HUES64 (cell line): ENCODE results near the gene CDK11B.

Source experiments
- H3K27ac ChIP-seq: 2 replicates; pipeline ENCODE4 v1.7.0; 2013; ENCODE audit warnings: low read depth, low read length, inconsistent platforms
- H3K27me3 ChIP-seq: 2 replicates; pipeline ENCODE4 v1.6.1; 2013; ENCODE audit warnings: mild to moderate bottlenecking, low read length; ENCODE audit not compliant: insufficient read depth
- H3K36me3 ChIP-seq: 2 replicates; pipeline ENCODE4 v1.6.1; 2013; ENCODE audit warnings: mild to moderate bottlenecking, low read length; ENCODE audit not compliant: insufficient read depth
- H3K4me1 ChIP-seq: 2 replicates; pipeline ENCODE4 v1.6.1; 2013; ENCODE audit warnings: mild to moderate bottlenecking, low read length, moderate library complexity; ENCODE audit not compliant: insufficient read depth
- H3K4me3 ChIP-seq: 2 replicates; pipeline ENCODE4 v1.5.1; 2013; ENCODE audit warnings: mild to moderate bottlenecking, low read length, moderate library complexity
- H3K9ac ChIP-seq: 2 replicates; pipeline ENCODE4 v1.6.1; 2013; ENCODE audit warnings: mild to moderate bottlenecking, low read depth, low read length
- H3K9me3 ChIP-seq: 2 replicates; pipeline ENCODE4 v1.6.1; 2013; ENCODE audit warnings: low read depth, low read length; ENCODE audit not compliant: insufficient read depth
- WGBS: fragments of 150-250, 120-280 bp; methylation state at CpG from one replicate; pipeline ENCODE4 v1.1.7; 2013; ENCODE audit warnings: missing lambda C conversion rate; 5-methylcytosine and 5-hydroxymethylcytosine counted together

CDK11B gene

DNA sequence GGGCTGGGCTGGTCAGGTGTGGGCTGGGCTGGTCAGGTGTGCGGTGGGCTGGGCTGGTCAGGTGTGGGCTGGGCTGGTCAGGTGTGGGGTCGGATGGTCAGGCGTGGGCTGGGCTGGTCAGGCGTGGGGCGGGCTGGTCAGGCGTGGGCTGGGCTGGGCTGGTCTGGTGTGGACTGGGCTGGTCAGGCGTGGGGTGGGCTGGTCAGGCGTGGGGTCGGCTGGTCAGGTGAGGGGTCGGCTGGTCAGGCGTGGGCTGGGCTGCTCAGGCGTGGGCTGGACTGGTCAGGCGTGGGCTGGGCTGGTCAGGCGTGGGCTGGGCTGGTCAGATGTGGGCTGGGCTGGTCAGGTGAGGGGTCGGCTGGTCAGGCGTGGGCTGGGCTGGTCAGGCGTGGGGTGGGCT is 53.1 kb downstream of the CDK11B start:
- WGBS, result 92% methylated on average over 17 of the region's 17 CpGs
- no peaks in the 10 kb centered on the region for H3K36me3 ChIP-seq
- no peak overlapping the region for H3K9ac ChIP-seq
- no peak overlapping the region for H3K27ac ChIP-seq
- H3K9me3 ChIP-seq, result no peaks in the 10 kb centered on the region
- no peak overlapping the region for H3K4me3 ChIP-seq
- no peaks in the 10 kb centered on the region for H3K4me1 ChIP-seq
- H3K27me3 ChIP-seq, result peaks cover 19% of the 10 kb centered on the region

DNA sequence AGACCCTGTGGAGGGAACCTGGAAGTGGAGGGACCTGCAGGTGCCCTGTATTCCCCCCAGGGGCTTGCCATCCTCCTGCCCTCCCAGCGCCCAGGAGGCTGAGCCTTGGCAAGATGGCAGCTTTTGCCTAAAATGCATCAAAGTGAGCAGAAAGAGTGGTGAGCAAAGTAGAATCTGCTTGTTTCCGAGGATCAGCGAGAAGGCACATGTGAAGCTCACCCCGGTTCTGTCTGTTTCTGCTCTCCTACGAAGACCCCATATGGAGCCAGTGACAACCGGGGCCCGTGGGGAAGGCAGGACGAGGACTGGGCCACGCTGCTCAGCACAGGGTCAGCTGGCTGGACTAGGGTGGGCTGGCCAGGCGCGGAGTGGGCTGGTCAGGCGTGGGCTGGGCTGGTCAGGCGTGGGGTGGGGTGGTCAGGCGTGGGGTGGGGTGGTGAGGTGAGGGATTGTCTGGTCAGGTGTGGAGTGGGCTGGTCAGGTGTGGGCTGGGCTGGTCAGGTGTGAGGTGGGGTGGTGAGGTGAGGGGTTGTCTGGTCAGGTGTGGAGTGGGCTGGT is 53.7 kb downstream of the CDK11B start:
- no peak overlapping the region for H3K9ac ChIP-seq
- H3K4me1 ChIP-seq, result no peaks in the 10 kb centered on the region
- peaks cover 25% of the 10 kb centered on the region for H3K27me3 ChIP-seq
- H3K36me3 ChIP-seq, result no peaks in the 10 kb centered on the region
- H3K27ac ChIP-seq, result no peak overlapping the region
- 83% methylated on average over 14 of the region's 14 CpGs for WGBS
- no peaks in the 10 kb centered on the region for H3K9me3 ChIP-seq
- H3K4me3 ChIP-seq, result no peak overlapping the region

DNA sequence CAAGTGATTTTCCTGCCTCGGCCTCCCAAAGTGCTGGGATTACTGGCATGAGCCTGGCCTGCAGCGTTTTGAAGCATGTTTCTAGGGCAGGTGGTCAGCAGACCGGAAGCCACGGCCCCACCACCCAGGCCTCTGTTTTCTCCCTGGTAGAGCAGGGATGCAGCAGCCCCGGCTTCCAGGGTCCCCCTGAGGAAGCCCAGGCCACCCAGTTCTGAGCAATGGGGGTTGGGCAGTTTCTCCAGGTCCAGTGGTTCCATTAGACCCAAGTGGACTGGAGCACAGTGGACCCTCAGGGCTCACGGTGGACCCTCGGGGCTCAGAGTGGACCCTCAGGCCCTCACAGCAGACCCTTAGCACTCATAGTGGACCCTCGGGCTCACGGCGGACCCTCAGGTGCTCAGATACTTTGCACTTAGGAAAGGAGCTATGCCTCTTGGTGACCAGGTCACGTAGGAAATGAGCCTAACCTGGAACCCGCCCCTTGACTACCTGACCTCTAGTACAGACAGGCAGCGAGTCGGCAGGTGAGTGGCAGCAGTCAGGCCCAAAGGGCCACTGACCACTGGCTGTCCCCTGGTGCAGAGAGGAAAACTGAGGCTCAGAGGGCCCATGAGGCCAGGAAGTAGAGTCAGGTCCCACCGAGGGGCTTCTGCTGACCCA is 54.3 kb downstream of the CDK11B start:
- H3K4me3 ChIP-seq, result no peak overlapping the region
- no peak overlapping the region for H3K27ac ChIP-seq
- H3K9me3 ChIP-seq, result no peaks in the 10 kb centered on the region
- peaks cover 27% of the 10 kb centered on the region for H3K27me3 ChIP-seq
- H3K36me3 ChIP-seq, result no peaks in the 10 kb centered on the region
- no peaks in the 10 kb centered on the region for H3K4me1 ChIP-seq
- 79% methylated on average over 15 of the region's 15 CpGs for WGBS
- H3K9ac ChIP-seq, result no peak overlapping the region

DNA sequence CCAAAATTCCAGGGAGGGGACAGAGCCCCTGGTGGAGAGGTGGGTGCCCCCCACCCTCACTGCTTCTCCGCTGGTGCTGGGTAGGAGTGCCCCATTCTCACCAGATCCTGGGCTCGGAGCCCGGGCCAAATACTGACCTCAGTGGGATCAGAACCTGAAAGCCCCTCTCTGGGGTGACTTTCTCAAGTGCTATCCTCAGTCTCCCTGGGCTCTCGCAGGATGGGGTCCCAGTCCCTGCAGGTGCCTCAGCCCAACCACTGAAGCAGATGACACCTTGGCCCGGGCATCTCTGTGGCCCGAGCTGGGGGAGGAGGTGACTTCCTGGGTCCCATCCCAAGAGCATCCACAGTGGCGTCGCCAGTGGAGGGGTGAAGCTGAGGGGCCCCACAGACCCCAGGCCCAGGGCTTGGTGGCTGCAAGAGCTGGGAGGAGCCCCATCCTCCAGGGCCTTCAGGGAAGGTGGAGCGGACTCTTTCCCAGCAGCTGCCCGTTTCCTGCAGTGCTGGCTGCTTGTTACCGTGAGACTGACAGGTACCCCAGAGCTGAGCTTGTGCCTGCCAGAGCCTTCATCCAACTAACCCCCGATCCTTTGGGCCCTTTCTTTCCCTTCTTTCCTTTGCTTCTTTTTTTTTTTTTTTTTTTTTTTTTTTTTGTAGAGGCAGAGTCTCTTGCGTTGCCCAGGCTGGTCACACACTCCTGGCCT is 55.0 kb downstream of the CDK11B start:
- Histone ChIP-seq H3K9me3 (no peaks in the 10 kb centered on the region), H3K27me3 (peaks cover 34% of the 10 kb centered on the region), H3K36me3 (no peaks in the 10 kb centered on the region), H3K4me1 (no peaks in the 10 kb centered on the region), H3K9ac (no peak overlapping the region), H3K27ac (no peak overlapping the region), H3K4me3 (no peak overlapping the region)
- WGBS, result 83% methylated on average over 13 of the region's 13 CpGs

DNA sequence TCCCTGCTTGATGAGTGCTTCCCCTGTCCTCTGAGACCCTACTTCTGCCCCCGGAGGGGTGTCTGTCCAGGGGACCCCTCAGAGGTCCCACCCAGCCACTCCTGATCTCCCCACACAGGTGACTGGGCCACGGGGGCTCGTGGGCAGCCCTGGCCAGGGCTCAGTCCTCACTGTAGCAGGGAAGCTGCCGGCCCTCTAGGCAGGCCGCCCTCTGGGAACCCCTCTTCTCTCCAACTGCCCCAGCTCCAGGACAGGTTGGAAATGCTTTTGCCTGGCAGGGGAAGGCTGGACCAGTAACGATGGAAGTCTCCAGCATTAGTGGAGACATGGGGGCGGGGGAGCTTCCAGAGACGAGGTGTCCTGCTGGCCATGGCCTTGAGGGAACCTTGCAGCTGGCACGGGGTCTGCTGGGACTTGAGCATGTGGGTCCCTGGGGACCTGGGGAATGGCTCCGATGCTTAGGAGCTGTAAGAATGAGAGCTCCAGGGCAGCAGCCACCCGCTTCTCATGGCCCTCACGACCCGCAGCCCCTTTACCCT is 55.8 kb downstream of the CDK11B start:
- Histone ChIP-seq H3K27ac (no peak overlapping the region), H3K9me3 (no peaks in the 10 kb centered on the region), H3K9ac (no peak overlapping the region), H3K27me3 (peaks cover 42% of the 10 kb centered on the region), H3K4me1 (no peaks in the 10 kb centered on the region), H3K4me3 (no peak overlapping the region), H3K36me3 (no peaks in the 10 kb centered on the region)
- 75% methylated on average over 13 of the region's 13 CpGs for WGBS

DNA sequence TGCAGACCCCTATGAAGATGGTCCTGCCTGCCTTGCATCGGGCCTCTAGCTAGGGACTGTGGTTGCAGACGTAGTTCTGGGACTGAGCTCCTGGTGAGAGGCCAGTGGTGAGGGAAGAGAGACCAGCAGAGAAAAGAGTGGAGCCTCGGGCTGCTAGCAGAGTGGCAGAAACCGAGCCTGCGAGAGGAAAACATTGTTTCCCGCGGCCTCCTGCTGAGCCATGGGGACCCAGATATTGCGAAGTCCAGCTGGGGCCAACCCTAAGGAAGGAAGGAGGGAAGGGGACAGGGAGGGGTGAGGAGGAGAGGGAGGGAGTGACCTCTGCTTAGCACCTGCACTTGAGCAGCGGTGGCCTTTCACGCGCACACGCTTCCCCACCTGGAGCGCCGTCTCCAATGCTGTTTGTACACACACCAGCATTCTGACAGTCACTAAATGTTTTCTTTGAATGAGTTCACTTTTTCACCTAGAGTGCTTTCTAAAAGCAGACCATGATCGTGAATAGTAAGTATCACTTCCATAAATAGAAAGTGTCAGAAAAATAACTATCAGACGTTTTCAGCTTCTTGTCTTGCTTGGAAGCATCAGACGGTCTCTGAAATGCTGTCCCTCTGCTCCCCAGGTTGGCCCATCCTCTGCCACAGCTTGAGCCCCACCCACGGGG is 56.4 kb downstream of the CDK11B start:
- Histone ChIP-seq H3K36me3 (no peaks in the 10 kb centered on the region), H3K9ac (no peak overlapping the region), H3K4me1 (no peaks in the 10 kb centered on the region), H3K27me3 (peaks cover 45% of the 10 kb centered on the region), H3K9me3 (no peaks in the 10 kb centered on the region), H3K4me3 (no peak overlapping the region), H3K27ac (no peak overlapping the region)
- WGBS, result 76% methylated on average over 18 of the region's 18 CpGs

DNA sequence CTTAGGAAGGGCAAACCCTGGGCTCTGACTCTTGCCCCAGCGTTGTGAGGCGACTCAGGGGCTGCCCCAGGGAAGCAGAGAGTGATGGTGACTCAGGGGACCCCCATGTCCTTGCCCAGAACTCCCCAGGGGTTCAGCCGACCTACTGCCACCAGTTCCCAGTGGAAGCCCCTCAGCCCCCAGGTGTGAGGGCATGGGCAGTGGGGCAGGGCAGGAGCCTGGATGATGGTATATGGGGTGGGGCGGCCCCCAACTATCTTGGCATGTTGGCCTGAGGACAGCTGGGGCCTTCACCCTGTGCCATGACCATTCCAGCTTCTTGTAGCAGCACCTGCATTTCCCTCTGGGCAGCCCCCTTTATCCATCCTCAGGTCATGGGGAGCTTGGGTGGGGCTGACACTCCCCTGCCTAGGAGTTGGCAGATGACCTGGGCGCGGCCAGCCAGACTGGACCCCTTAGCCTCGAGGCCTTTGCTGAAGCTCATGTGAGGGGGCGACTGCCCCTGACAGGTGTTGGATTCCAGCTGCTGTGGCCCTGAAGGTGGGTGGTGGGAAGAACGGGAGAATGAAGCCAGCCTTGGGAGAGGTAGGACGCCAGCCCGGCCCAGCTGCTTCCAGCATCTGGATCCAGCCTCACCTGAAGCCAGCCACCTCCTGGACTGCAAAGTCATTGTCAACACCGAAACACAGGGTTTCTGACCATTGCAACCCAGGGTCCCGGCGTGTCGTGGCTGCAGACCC is 57.1 kb downstream of the CDK11B start:
- 87% methylated on average over 15 of the region's 15 CpGs for WGBS
- 0 out of 2 replicates have a peak, but pooled peaks cover 4% of the 10 kb centered on the region for H3K4me1 ChIP-seq
- no peak overlapping the region for H3K27ac ChIP-seq
- peaks cover 48% of the 10 kb centered on the region for H3K27me3 ChIP-seq
- no peak overlapping the region for H3K9ac ChIP-seq
- no peak overlapping the region for H3K4me3 ChIP-seq
- no peaks in the 10 kb centered on the region for H3K36me3 ChIP-seq
- H3K9me3 ChIP-seq, result no peaks in the 10 kb centered on the region

DNA sequence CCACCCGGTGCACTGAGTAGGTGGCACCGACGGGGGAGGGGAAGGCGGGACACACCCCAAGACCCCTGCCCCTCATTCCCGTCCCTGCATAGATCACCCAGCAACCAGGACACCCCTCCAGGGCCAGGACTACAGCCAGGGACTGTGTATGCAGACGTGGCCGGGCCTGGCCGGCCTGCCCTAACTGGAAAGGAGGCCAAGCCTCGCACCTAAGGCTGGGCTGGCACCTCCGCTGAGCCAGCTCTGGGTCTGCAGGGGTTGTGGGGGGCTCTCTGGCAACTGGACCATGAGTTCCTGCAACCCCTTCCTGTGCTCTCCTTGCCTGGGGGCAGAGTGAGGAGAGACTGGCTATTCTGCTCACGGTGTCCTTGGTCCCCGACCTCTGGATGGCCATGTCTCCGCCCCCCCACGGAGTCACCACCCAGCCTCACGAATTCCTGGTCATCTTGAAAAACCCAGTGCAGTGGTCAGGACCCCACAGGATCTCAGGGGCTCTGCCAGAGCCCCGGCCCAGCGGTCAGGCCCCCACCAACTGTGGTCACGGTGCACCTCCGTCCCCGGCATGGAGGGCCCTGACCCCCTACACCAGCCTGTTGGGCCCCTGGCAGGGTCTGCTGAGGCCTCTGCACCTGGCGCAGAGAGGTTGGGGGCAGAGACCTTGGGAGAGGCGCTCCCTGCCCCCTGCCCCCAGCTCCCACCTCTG is 57.8 kb downstream of the CDK11B start:
- no peak overlapping the region for H3K9ac ChIP-seq
- H3K4me1 ChIP-seq, result 0 out of 2 replicates have a peak, but pooled peaks cover 5% of the 10 kb centered on the region

DNA sequence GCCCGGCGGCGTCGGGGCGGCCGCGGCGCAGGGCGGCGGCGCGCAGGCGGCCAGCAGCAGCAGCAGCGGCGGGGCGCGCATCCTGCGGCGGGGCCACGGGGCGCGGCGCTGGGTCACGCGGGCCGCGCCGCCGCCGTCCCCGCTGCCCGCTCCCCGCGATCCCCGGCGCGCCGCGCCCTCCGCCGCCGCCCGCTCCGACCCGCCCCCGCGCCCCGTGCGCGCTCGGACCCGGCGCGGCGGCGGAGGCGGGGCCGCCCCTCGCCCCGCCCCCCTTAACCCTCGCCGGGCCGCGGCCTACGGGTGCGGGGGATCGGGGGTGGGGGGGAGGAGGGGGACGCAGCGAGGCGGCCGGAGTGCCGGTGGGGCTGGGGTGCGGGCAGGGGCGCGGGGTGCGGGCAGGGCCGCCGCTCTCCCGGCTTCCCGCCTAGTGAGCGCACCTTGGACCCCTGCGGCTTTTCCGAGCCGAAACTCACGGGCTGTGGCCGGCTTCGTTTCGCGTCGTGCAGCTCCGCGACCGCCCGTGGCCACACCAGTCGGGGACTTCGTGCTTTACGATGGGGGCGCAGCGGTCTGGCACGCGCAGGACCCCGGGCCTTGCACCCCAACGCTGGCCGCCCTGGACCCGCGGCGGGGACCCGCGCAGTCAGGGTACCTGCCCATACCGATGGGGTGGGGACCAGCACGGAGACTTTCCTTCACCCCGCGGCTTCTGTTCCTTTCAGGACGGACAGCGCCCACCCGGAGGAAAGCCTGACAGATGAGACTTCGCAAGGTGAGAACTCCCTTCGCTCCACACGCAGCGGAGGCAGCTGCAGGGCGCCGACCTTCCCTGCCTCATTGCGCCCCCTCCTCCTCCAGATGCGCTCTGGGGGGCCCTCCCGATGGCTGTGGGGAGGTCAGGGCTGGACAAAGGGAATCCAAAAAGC is 58.6 kb downstream of the CDK11B start, which contains the start of gene FNDC10:
FNDC10 (minus strand) TSS at position 201 of the 926 bp plus-strand sequence; CDS start at position 81, 120 bp downstream.
- Histone ChIP-seq H3K4me3 (peak within 1 kb of the TSS; percentile 57), H3K9me3 (no peaks in the 10 kb centered on the region), H3K4me1 (0 out of 2 replicates have a peak, but pooled peaks cover 5% of the 10 kb centered on the region), H3K36me3 (no peaks in the 10 kb centered on the region), H3K9ac (peak within 1 kb of the TSS; percentile 60), H3K27ac (no peak within 1 kb of the TSS), H3K27me3 (peaks cover 63% of the 10 kb centered on the region)
- 3% methylated on average over 108 of the region's 125 CpGs for WGBS

More for the DNA sequence above, 57.8 kb downstream of the CDK11B start:
- Histone ChIP-seq H3K27me3 (peaks cover 55% of the 10 kb centered on the region), H3K9me3 (no peaks in the 10 kb centered on the region), H3K4me3 (peak overlapping the region; percentile 57; the same call in 1 of the 2 replicates), H3K36me3 (no peaks in the 10 kb centered on the region), H3K27ac (no peak overlapping the region)
- WGBS, result 71% methylated on average over 22 of the region's 22 CpGs
